ENCODE results near the gene BBOX1.

Gene BBOX1

GRCh38 chr11:27158456-27159334, 118.1 kb downstream of the BBOX1 start:
- no peak for TF ChIP-seq TARDBP (IDR thresholded peaks at IDR 0.05)
- TF ChIP-seq FOXK2 (IDR thresholded peaks at IDR 0.05) = no peak
- TF ChIP-seq NFRKB (IDR thresholded peaks at IDR 0.05) = no peak
- no peak for TF ChIP-seq ZNF384 (IDR thresholded peaks at IDR 0.05)
- TF ChIP-seq HDGF (IDR thresholded peaks at IDR 0.05; ENCODE audit: borderline replicate concordance) = no peak
- TF ChIP-seq FOXM1 (IDR thresholded peaks at IDR 0.05; ENCODE audit: borderline replicate concordance) = no peak
- TF ChIP-seq L3MBTL2 (conservative IDR thresholded peaks at IDR 0.05) = no peak
- no peak for TF ChIP-seq CTBP1 (IDR thresholded peaks at IDR 0.05; ENCODE audit: borderline replicate concordance)
- no peak for TF ChIP-seq SP1 (IDR thresholded peaks at IDR 0.05)
- TF ChIP-seq PKNOX1 (IDR thresholded peaks at IDR 0.05) = no peak
- TF ChIP-seq FOXA1 (IDR thresholded peaks at IDR 0.05) = no peak
- no peak for TF ChIP-seq SUZ12 (IDR thresholded peaks at IDR 0.05)
- TF ChIP-seq ARNT (IDR thresholded peaks at IDR 0.05) = no peak
- peak; percentile 77 for DNase-seq (ENCODE audit: extremely low spot score)
- POLR2A ChIA-PET = no interaction called here
- CTCF ChIA-PET = interaction anchor here (0.6 to 1.7 kb wide), 7 partner anchors 17 to 403 kb away, joined by 3 to 5 read pairs (median 3); no protein-coding TSS in a partner anchor

GRCh38 chr11:27159335-27159679, 118.7 kb downstream of the BBOX1 start:
- CTCF ChIA-PET = interaction anchor here (0.7 to 1.7 kb wide), 5 partner anchors 70 to 404 kb away, joined by 3 to 5 read pairs (median 3); no protein-coding TSS in a partner anchor
- POLR2A ChIA-PET = no interaction called here
- TF ChIP-seq ARNT (IDR thresholded peaks at IDR 0.05) = no peak
- no peak for TF ChIP-seq FOXA1 (IDR thresholded peaks at IDR 0.05)
- no peak for TF ChIP-seq ELF4 (IDR thresholded peaks at IDR 0.05)
- no peak for TF ChIP-seq SP1 (IDR thresholded peaks at IDR 0.05)
- TF ChIP-seq BHLHE40 (IDR thresholded peaks at IDR 0.05; ENCODE audit: borderline replicate concordance) = no peak
- TF ChIP-seq TARDBP (IDR thresholded peaks at IDR 0.05) = no peak
- TF ChIP-seq HDGF (IDR thresholded peaks at IDR 0.05; ENCODE audit: borderline replicate concordance) = no peak
- TF ChIP-seq SUZ12 (IDR thresholded peaks at IDR 0.05) = no peak
- TF ChIP-seq FOXK2 (IDR thresholded peaks at IDR 0.05) = no peak
- TF ChIP-seq L3MBTL2 (conservative IDR thresholded peaks at IDR 0.05) = no peak
- no peak for TF ChIP-seq LEF1 (IDR thresholded peaks at IDR 0.05; ENCODE audit: borderline replicate concordance)
- TF ChIP-seq FOXM1 (IDR thresholded peaks at IDR 0.05; ENCODE audit: borderline replicate concordance) = no peak
- TF ChIP-seq ZNF384 (IDR thresholded peaks at IDR 0.05) = no peak
- no peak for TF ChIP-seq NFRKB (IDR thresholded peaks at IDR 0.05)
- no peak for TF ChIP-seq PKNOX1 (IDR thresholded peaks at IDR 0.05)
- DNase-seq (ENCODE audit: extremely low spot score) = no peak

- no peak for DNase-seq (ENCODE audit: extremely low spot score)
- CTCF ChIA-PET = no interaction called here
- POLR2A ChIA-PET = no interaction called here
- TF ChIP-seq L3MBTL2 (conservative IDR thresholded peaks at IDR 0.05) (no peak), ELF4 (IDR thresholded peaks at IDR 0.05) (no peak)
Measured at GRCh38 chr11:27161071-27161470, 120.5 kb downstream of the BBOX1 start.

- no peak for DNase-seq (ENCODE audit: extremely low spot score)
- POLR2A ChIA-PET = no interaction called here
- no peak for TF ChIP-seq SUZ12 (IDR thresholded peaks at IDR 0.05)
- no peak for TF ChIP-seq FOXA1 (IDR thresholded peaks at IDR 0.05)
- no peak for TF ChIP-seq CTBP1 (IDR thresholded peaks at IDR 0.05; ENCODE audit: borderline replicate concordance)
- CTCF ChIA-PET = interaction anchor here (0.5 kb wide), 1 partner anchor 11 kb away, joined by 3 read pairs; no protein-coding TSS in a partner anchor
Measured at GRCh38 chr11:27162237-27162636, 121.6 kb downstream of the BBOX1 start.

- no peak for TF ChIP-seq SP1 (IDR thresholded peaks at IDR 0.05)
- no peak for TF ChIP-seq ZNF384 (IDR thresholded peaks at IDR 0.05)
- TF ChIP-seq FOXK2 (IDR thresholded peaks at IDR 0.05) = no peak
- TF ChIP-seq ELF4 (IDR thresholded peaks at IDR 0.05) = no peak
- no peak for TF ChIP-seq HDGF (IDR thresholded peaks at IDR 0.05; ENCODE audit: borderline replicate concordance)
- no peak for TF ChIP-seq FOXM1 (IDR thresholded peaks at IDR 0.05; ENCODE audit: borderline replicate concordance)
- no peak for TF ChIP-seq NFRKB (IDR thresholded peaks at IDR 0.05)
- TF ChIP-seq LEF1 (IDR thresholded peaks at IDR 0.05; ENCODE audit: borderline replicate concordance) = no peak
- TF ChIP-seq BHLHE40 (IDR thresholded peaks at IDR 0.05; ENCODE audit: borderline replicate concordance) = no peak
- TF ChIP-seq L3MBTL2 (conservative IDR thresholded peaks at IDR 0.05) = no peak
- TF ChIP-seq PKNOX1 (IDR thresholded peaks at IDR 0.05) = no peak
- TF ChIP-seq ARNT (IDR thresholded peaks at IDR 0.05) = no peak
- POLR2A ChIA-PET = no interaction called here
- CTCF ChIA-PET = interaction anchor here (0.8 to 1.0 kb wide), 2 partner anchors 11 to 130 kb away, joined by 3 to 5 read pairs; no protein-coding TSS in a partner anchor
- no peak for DNase-seq (ENCODE audit: extremely low spot score)
Measured at GRCh38 chr11:27166130-27166529, 125.5 kb downstream of the BBOX1 start.

GRCh38 chr11:27171376-27171958, 130.9 kb downstream of the BBOX1 start:
- ChIA-PET POLR2A (no interaction called here), CTCF (no interaction called here)
- TF ChIP-seq HDGF (IDR thresholded peaks at IDR 0.05; ENCODE audit: borderline replicate concordance) (no peak), ELF4 (IDR thresholded peaks at IDR 0.05) (no peak), LEF1 (IDR thresholded peaks at IDR 0.05; ENCODE audit: borderline replicate concordance) (no peak), ZNF384 (IDR thresholded peaks at IDR 0.05) (no peak), FOXM1 (IDR thresholded peaks at IDR 0.05; ENCODE audit: borderline replicate concordance) (no peak), FOXA1 (IDR thresholded peaks at IDR 0.05) (no peak)
- no peak for DNase-seq (ENCODE audit: extremely low spot score)

Data from HEK293T (cell line).